Measurements from ENCODE around the gene PHF5A.

DNA sequence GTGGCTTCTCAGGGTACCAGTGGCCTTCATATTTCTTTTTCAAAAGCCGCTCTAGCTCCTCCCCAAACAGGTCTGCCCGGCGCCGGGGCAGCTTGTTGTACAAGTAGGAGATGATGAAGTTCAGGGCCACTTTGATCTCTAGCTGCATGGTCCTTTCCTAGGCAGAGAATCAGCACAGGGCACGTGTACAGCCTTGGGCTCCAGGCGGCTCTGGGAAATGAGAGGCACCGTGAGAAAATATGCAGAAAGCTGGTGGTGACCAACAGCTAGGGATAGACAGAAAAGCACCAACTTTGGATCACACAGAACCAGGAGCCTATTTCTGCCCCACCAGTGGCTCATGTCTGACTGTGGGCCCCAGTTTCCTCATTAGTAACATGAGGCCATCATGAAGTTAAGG lies 31.3 kb downstream of the PHF5A start:
- no peak for TF ChIP-seq POLR2A (IDR thresholded peaks at IDR 0.05; ENCODE audit: low read length)
- TF ChIP-seq GATA1 (IDR thresholded peaks at IDR 0.05; ENCODE audit: low read depth, low read length) = no peak

All from erythroblast (primary cell).